WTC11 (cell line): Measurements from ENCODE around the gene PLXNA2. TPM values are rescaled to one million over a fixed set of nuclear protein-coding genes. Genes with fewer than 3 reads are reported as not detected.

Experiments used
- ATAC-seq: fragments of 200-7000 bp; cut with Tn5 transposase; 2 replicates; pipeline ENCODE4 v1.10.0; 2021; ENCODE audit warnings: mild to moderate bottlenecking, moderate library complexity
- CTCF ChIA-PET: fragments of 300-600 bp; sonication (Branson Sonifier 250); formaldehyde crosslinking; loops from one replicate; lab custom pipeline; 2021; ENCODE audit warnings: antibody characterized with exemption; lab: Charles Lee
- POLR2A ChIA-PET: fragments of 350-600 bp; sonication (Branson Sonifier 250); formaldehyde crosslinking; loops from one replicate; lab custom pipeline; 2021; ENCODE audit warnings: antibody characterized with exemption; lab: Charles Lee
- DNase-seq: peaks from one replicate; pipeline ENCODE4 v3.0.0; 2021; ENCODE audit warnings: low spot score
- H3K27ac Mint-ChIP-seq: 2 replicates; pipeline ENCODE4 v1.8.0; 2021; ENCODE audit warnings: mixed read lengths
- H3K27me3 Mint-ChIP-seq: 2 replicates; pipeline ENCODE4 v1.8.0; 2021; ENCODE audit warnings: low read depth, mild to moderate bottlenecking, moderate library complexity, mixed read lengths
- H3K36me3 Mint-ChIP-seq: 2 replicates; pipeline ENCODE4 v1.8.0; 2021; ENCODE audit warnings: mixed read lengths
- H3K4me1 Mint-ChIP-seq: 2 replicates; pipeline ENCODE4 v1.8.0; 2022; ENCODE audit warnings: mixed read lengths
- H3K4me3 Mint-ChIP-seq: 2 replicates; pipeline ENCODE4 v1.8.0; 2021; ENCODE audit warnings: mild to moderate bottlenecking, moderate library complexity, mixed read lengths
- H3K9me3 Mint-ChIP-seq: 2 replicates; pipeline ENCODE4 v1.8.0; 2021; ENCODE audit warnings: mixed read lengths
- CTCF ChIP-seq: fragments of 200-600 bp; IDR thresholded peaks from 2 replicates; pipeline ENCODE4 v1.8.0; 2022; ENCODE audit warnings: antibody characterized with exemption
- ELF4 ChIP-seq: sonication (generic); formaldehyde crosslinking; IDR thresholded peaks from 2 replicates; pipeline ENCODE4 v1.8.1; 2022; ENCODE audit warnings: low read depth, mild to moderate bottlenecking, moderate library complexity, missing genetic modification reagents
- ESRRA ChIP-seq: sonication (generic); formaldehyde crosslinking; IDR thresholded peaks from 2 replicates; pipeline ENCODE4 v1.8.1; 2022; ENCODE audit warnings: mild to moderate bottlenecking, missing genetic modification reagents, borderline replicate concordance
- FOXP1 ChIP-seq: sonication (generic); formaldehyde crosslinking; IDR thresholded peaks from 2 replicates; pipeline ENCODE4 v1.8.0; 2022; ENCODE audit warnings: missing genetic modification reagents, mild to moderate bottlenecking, moderate library complexity, borderline replicate concordance
- GABPB1 ChIP-seq: sonication (generic); formaldehyde crosslinking; IDR thresholded peaks from 2 replicates; pipeline ENCODE4 v1.8.1; 2023; ENCODE audit warnings: mild to moderate bottlenecking, missing genetic modification reagents
- GRHL2 ChIP-seq: fragments of 250-450 bp; sonication (Bioruptor Pico); IDR thresholded peaks from 2 replicates; pipeline ENCODE4 v1.8.0; 2022; ENCODE audit warnings: mild to moderate bottlenecking, moderate library complexity; ENCODE audit not compliant: insufficient replicate concordance, severe bottlenecking
- IRF1 ChIP-seq: sonication (generic); formaldehyde crosslinking; IDR thresholded peaks from 2 replicates; pipeline ENCODE4 v1.8.0; 2023; ENCODE audit warnings: missing genetic modification reagents
- NFATC4 ChIP-seq: fragments of 250-450 bp; sonication (Bioruptor Pico); IDR thresholded peaks from 2 replicates; pipeline ENCODE4 v1.9.0; 2021; ENCODE audit warnings: mild to moderate bottlenecking
- NR1H2 ChIP-seq: sonication (generic); formaldehyde crosslinking; IDR thresholded peaks from 2 replicates; pipeline ENCODE4 v1.9.0; 2021; ENCODE audit warnings: mild to moderate bottlenecking, moderate library complexity, missing genetic modification reagents
- SOX15 ChIP-seq: fragments of 250-450 bp; sonication (Bioruptor Pico); IDR thresholded peaks from 2 replicates; pipeline ENCODE4 v1.9.0; 2021; ENCODE audit warnings: mild to moderate bottlenecking
- TCF7 ChIP-seq: sonication (generic); formaldehyde crosslinking; IDR thresholded peaks from 2 replicates; pipeline ENCODE4 v1.8.0; 2022; ENCODE audit warnings: mild to moderate bottlenecking, low read depth, missing genetic modification reagents, moderate library complexity
- TEAD4 ChIP-seq: sonication (generic); formaldehyde crosslinking; IDR thresholded peaks from 2 replicates; pipeline ENCODE4 v1.8.0; 2022; ENCODE audit warnings: mild to moderate bottlenecking, missing genetic modification reagents
- TP53 ChIP-seq: sonication (generic); formaldehyde crosslinking; IDR thresholded peaks from 2 replicates; pipeline ENCODE4 v1.8.1; 2023; ENCODE audit warnings: mild to moderate bottlenecking, missing genetic modification reagents
- ZMAT4 ChIP-seq: fragments of 250-450 bp; sonication (Bioruptor Pico); IDR thresholded peaks from 2 replicates; pipeline ENCODE4 v1.9.0; 2021; ENCODE audit warnings: mild to moderate bottlenecking
- ZNF121 ChIP-seq: sonication (generic); formaldehyde crosslinking; IDR thresholded peaks from 2 replicates; pipeline ENCODE4 v1.8.0; 2023; ENCODE audit warnings: missing genetic modification reagents
- ZNF219 ChIP-seq: sonication (generic); formaldehyde crosslinking; IDR thresholded peaks from 2 replicates; pipeline ENCODE4 v1.8.0; 2023; ENCODE audit warnings: missing genetic modification reagents, mild to moderate bottlenecking, borderline replicate concordance
- ZNF232 ChIP-seq: sonication (generic); formaldehyde crosslinking; IDR thresholded peaks from 2 replicates; pipeline ENCODE4 v1.8.0; 2022; ENCODE audit warnings: mild to moderate bottlenecking, missing genetic modification reagents
- ZNF671 ChIP-seq: fragments of 250-450 bp; sonication (Bioruptor Pico); IDR thresholded peaks from 2 replicates; pipeline ENCODE4 v1.8.0; 2021; ENCODE audit warnings: mild to moderate bottlenecking
- total RNA-seq: library from RNA; stranded (reverse); gene quantifications from 3 replicates; pipeline ENCODE4 v1.2.3, GENCODE V29; 2021
- TF ChIP-seq, protein P1 (sequence below): sonication (generic); formaldehyde crosslinking; IDR thresholded peaks from 2 replicates; pipeline ENCODE4 v1.8.0; 2023; ENCODE audit warnings: mild to moderate bottlenecking, missing genetic modification reagents
- TF ChIP-seq, protein P2 (sequence below): sonication (generic); formaldehyde crosslinking; IDR thresholded peaks from 2 replicates; pipeline ENCODE4 v1.8.0; 2022; ENCODE audit warnings: missing genetic modification reagents
- TF ChIP-seq, protein P3 (sequence below): fragments of 250-450 bp; sonication (Bioruptor Pico); IDR thresholded peaks from 2 replicates; pipeline ENCODE4 v2.1.2; 2022; ENCODE audit warnings: mild to moderate bottlenecking, moderate library complexity

Gene PLXNA2
- total RNA-seq, 1 experiment from 2014 or later: 4.2 TPM

GRCh38 chr1:208000504-208000903 lies 243.7 kb downstream of the PLXNA2 start:
- Mint-ChIP-seq H3K36me3 (peaks cover 3% of the 10 kb centered on the region), H3K4me3 (no peak overlapping the region), H3K27ac (no peak overlapping the region), H3K27me3 (peaks cover 3% of the 10 kb centered on the region), H3K9me3 (peaks cover 12% of the 10 kb centered on the region), H3K4me1 (peaks cover 25% of the 10 kb centered on the region)
- no peak for TF ChIP-seq GRHL2 (CRISPR knock-in tag)
- no peak for TF ChIP-seq ZNF671 (CRISPR knock-in tag)
- TF ChIP-seq, protein P1, sequence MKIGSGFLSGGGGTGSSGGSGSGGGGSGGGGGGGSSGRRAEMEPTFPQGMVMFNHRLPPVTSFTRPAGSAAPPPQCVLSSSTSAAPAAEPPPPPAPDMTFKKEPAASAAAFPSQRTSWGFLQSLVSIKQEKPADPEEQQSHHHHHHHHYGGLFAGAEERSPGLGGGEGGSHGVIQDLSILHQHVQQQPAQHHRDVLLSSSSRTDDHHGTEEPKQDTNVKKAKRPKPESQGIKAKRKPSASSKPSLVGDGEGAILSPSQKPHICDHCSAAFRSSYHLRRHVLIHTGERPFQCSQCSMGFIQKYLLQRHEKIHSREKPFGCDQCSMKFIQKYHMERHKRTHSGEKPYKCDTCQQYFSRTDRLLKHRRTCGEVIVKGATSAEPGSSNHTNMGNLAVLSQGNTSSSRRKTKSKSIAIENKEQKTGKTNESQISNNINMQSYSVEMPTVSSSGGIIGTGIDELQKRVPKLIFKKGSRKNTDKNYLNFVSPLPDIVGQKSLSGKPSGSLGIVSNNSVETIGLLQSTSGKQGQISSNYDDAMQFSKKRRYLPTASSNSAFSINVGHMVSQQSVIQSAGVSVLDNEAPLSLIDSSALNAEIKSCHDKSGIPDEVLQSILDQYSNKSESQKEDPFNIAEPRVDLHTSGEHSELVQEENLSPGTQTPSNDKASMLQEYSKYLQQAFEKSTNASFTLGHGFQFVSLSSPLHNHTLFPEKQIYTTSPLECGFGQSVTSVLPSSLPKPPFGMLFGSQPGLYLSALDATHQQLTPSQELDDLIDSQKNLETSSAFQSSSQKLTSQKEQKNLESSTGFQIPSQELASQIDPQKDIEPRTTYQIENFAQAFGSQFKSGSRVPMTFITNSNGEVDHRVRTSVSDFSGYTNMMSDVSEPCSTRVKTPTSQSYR (CRISPR knock-in tag): no peak
- TF ChIP-seq, protein P2, sequence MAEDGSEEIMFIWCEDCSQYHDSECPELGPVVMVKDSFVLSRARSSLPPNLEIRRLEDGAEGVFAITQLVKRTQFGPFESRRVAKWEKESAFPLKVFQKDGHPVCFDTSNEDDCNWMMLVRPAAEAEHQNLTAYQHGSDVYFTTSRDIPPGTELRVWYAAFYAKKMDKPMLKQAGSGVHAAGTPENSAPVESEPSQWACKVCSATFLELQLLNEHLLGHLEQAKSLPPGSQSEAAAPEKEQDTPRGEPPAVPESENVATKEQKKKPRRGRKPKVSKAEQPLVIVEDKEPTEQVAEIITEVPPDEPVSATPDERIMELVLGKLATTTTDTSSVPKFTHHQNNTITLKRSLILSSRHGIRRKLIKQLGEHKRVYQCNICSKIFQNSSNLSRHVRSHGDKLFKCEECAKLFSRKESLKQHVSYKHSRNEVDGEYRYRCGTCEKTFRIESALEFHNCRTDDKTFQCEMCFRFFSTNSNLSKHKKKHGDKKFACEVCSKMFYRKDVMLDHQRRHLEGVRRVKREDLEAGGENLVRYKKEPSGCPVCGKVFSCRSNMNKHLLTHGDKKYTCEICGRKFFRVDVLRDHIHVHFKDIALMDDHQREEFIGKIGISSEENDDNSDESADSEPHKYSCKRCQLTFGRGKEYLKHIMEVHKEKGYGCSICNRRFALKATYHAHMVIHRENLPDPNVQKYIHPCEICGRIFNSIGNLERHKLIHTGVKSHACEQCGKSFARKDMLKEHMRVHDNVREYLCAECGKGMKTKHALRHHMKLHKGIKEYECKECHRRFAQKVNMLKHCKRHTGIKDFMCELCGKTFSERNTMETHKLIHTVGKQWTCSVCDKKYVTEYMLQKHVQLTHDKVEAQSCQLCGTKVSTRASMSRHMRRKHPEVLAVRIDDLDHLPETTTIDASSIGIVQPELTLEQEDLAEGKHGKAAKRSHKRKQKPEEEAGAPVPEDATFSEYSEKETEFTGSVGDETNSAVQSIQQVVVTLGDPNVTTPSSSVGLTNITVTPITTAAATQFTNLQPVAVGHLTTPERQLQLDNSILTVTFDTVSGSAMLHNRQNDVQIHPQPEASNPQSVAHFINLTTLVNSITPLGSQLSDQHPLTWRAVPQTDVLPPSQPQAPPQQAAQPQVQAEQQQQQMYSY (CRISPR knock-in tag): no peak
- TF ChIP-seq ZNF232 (CRISPR knock-in tag): no peak
- TF ChIP-seq SOX15: no peak
- TF ChIP-seq TEAD4: no peak
- no peak for TF ChIP-seq TCF7 (CRISPR knock-in tag)
- TF ChIP-seq FOXP1 (CRISPR knock-in tag): no peak
- TF ChIP-seq ELF4 (CRISPR knock-in tag): no peak
- DNase-seq (no peak), ATAC-seq (no peak)
- ChIA-PET POLR2A (no interaction called here), CTCF (no interaction called here)

DNA sequence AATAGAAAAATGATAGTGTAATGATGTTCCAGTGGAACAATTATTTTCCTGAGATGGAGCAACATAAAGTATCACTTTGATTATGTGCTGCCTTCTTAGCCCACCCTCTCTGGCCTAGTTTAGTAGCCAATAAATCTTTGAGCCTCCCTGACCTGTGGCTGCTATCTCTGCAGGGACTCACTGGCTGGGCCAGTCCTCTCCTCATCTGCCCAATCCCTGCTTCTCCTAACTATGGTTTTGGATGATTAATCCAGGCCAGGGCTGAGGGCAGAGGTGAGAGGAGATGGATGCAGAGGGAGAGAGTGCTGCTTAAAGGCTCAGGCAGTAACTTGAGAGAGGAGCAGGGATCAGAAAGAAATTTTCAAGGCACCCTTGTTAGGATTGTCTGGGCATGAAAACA lies 244.2 kb downstream of the PLXNA2 start:
- peaks cover 7% of the 10 kb centered on the region for H3K27me3 Mint-ChIP-seq
- peaks cover 3% of the 10 kb centered on the region for H3K36me3 Mint-ChIP-seq
- peaks cover 25% of the 10 kb centered on the region for H3K4me1 Mint-ChIP-seq
- H3K27ac Mint-ChIP-seq: no peak overlapping the region
- POLR2A ChIA-PET: no interaction called here
- DNase-seq: no peak
- TF ChIP-seq, protein P3, sequence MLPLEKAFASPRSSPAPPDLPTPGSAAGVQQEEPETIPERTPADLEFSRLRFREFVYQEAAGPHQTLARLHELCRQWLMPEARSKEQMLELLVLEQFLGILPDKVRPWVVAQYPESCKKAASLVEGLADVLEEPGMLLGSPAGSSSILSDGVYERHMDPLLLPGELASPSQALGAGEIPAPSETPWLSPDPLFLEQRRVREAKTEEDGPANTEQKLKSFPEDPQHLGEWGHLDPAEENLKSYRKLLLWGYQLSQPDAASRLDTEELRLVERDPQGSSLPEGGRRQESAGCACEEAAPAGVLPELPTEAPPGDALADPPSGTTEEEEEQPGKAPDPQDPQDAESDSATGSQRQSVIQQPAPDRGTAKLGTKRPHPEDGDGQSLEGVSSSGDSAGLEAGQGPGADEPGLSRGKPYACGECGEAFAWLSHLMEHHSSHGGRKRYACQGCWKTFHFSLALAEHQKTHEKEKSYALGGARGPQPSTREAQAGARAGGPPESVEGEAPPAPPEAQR (CRISPR knock-in tag): no peak
- TF ChIP-seq IRF1 (CRISPR knock-in tag): no peak
- no peak for TF ChIP-seq ZNF121 (CRISPR knock-in tag)
- no peak for TF ChIP-seq ESRRA (CRISPR knock-in tag)
- TF ChIP-seq ZMAT4 (CRISPR knock-in tag): no peak
- TF ChIP-seq CTCF: no peak
- no peak for TF ChIP-seq NFATC4
- no peak for TF ChIP-seq ZNF219 (CRISPR knock-in tag)
- no peak for TF ChIP-seq GABPB1 (CRISPR knock-in tag)
- TF ChIP-seq NR1H2 (CRISPR knock-in tag): no peak
- no peak for TF ChIP-seq TP53 (CRISPR knock-in tag)
- CTCF ChIA-PET: interaction anchor here (1.2 to 2.9 kb wide), 3 partner anchors 9 to 132 kb away, joined by 5 to 34 read pairs (median 7); no protein-coding TSS in a partner anchor
- peaks cover 10% of the 10 kb centered on the region for H3K9me3 Mint-ChIP-seq
- ATAC-seq: no peak
- H3K4me3 Mint-ChIP-seq: no peak overlapping the region
